ENCODE results near the gene QRICH1. TPM values are rescaled to one million over a fixed set of nuclear protein-coding genes. Genes with fewer than 3 reads are reported as not detected.

The QRICH1 gene
- total and polyA plus RNA-seq, 10 of the 15 experiments (the other 5 are each of a cell fraction or from before 2014, with no cell fraction given): 22.2 to 116 (median 81.4) TPM

DNA sequence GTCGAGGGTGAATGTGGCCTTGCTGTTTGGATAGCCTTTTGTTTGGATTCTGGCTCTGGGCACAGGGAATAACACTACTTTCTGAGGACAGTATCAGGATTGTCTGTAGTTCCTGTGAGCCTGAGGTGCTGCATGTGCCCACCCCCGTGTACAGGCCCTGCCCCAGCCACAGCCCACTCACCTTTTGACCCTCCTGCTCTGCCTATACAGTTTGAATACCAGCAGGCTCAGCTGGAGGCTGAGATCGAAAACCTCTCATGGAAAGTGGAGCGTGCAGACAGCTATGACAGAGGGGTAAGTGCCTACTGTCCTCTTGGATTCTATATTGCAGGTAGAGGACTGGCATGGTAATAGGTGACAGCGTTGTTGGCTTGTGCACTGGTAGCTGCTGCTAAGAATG lies 111.2 kb downstream of the QRICH1 start:
- Histone ChIP-seq H4K20me1 (ENCODE audit: control insufficient read depth, insufficient read depth) (no peaks in the 10 kb centered on the region), H3K27me3 (replicated peaks in 1 of 2; ENCODE audit: control insufficient read depth in 2 of 2, insufficient read depth in 2 of 2, low read length in 1 of 2) (no peaks in the 10 kb centered on the region), H3K27ac (ENCODE audit: control insufficient read depth, insufficient read depth) (no peak overlapping the region), H3K4me1 (ENCODE audit: control insufficient read depth, insufficient read depth, low read length) (no peaks in the 10 kb centered on the region), H3K79me2 (ENCODE audit: control insufficient read depth, insufficient read depth, low read length) (no peaks in the 10 kb centered on the region), H3K9ac (ENCODE audit: control insufficient read depth, insufficient read depth, low read length) (no peak overlapping the region), H3K4me3 (no peak overlapping the region), H3K4me2 (ENCODE audit: control insufficient read depth, insufficient read depth) (no peak overlapping the region), H3K9me3 (replicated peaks; ENCODE audit: control insufficient read depth, insufficient read depth, low read length) (no peaks in the 10 kb centered on the region), H2AFZ (ENCODE audit: control insufficient read depth, low read depth, low read length) (no peak overlapping the region), H3K36me3 (ENCODE audit: control insufficient read depth in 2 of 2, insufficient read depth in 2 of 2, low read length in 1 of 2) (peaks cover 27% of the 10 kb centered on the region in 2 experiments)
- no TSS peak for BruUV-seq (replicated peaks)
- POLR2A ChIA-PET: no interaction called here
- RAD21 ChIA-PET (ENCODE audit: unreplicated experiment): no interaction called here
- CTCF ChIA-PET: no interaction called here
- DNase-seq (ENCODE audit: low read depth, low spot score) (no peak), ATAC-seq (no peak), FAIRE-seq (no peak)
- TF ChIP-seq SPI1 (IDR thresholded peaks at IDR 0.05; ENCODE audit: borderline replicate concordance, insufficient read depth, low read depth, low read length): no peak
- TF ChIP-seq IRF3 (IDR thresholded peaks at IDR 0.05): no peak
- TF ChIP-seq SREBF2 (IDR thresholded peaks at IDR 0.05; ENCODE audit: low read length): no peak
- TF ChIP-seq BRCA1 (IDR thresholded peaks at IDR 0.05; ENCODE audit: low read depth, low read length): no peak
- no peak for TF ChIP-seq SMAD1 (IDR thresholded peaks at IDR 0.05; ENCODE audit: low read depth, partially characterized antibody)
- TF ChIP-seq FOXM1 (IDR thresholded peaks at IDR 0.05; ENCODE audit: low read depth, low read length): no peak
- TF ChIP-seq EZH2 (IDR thresholded peaks at IDR 0.05; ENCODE audit: borderline replicate concordance, control insufficient read depth, low read depth, low read length): no peak
- TF ChIP-seq, protein P1, sequence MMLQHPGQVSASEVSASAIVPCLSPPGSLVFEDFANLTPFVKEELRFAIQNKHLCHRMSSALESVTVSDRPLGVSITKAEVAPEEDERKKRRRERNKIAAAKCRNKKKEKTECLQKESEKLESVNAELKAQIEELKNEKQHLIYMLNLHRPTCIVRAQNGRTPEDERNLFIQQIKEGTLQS (IDR thresholded peaks at IDR 0.05; ENCODE audit: borderline replicate concordance, extremely low read depth, low read depth, low read length): no peak
- TF ChIP-seq ATF7 (IDR thresholded peaks at IDR 0.05; ENCODE audit: low read depth): no peak
- intact Hi-C loops (cut with micrococcal nuclease; ENCODE audit: unreplicated experiment): no loop called here
- WGBS (ENCODE audit: insufficient coverage, insufficient replicate concordance, low lambda C conversion rate, missing lambda C conversion rate): 80% methylated on average over 5 of the region's 5 CpGs
- in situ Hi-C loops (cut with MboI): no loop called here
- SMC1A ChIA-PET (ENCODE audit: uncharacterized antibody, unreplicated experiment): no interaction called here
